Activated CD8-positive, alpha-beta memory T cell treated with anti-CD3 and anti-CD28 coated beads, Interleukin-2, amount 10 ng/mL, durations not matched to agents 7 days and 5 days (primary cell): ENCODE data around the gene RSL24D1. TPM values are rescaled to one million over a fixed set of nuclear protein-coding genes. Genes with fewer than 3 reads are reported as not detected.

Experiments
- ATAC-seq: fragments of 150-1000 bp; cut with Tn5 transposase; one replicate; pipeline ENCODE4 v1.10.0; 2021; ENCODE audit warnings: moderate library complexity
- CTCF ChIA-PET: fragments of 350-600 bp; sonication (Branson Sonifier 250); formaldehyde crosslinking; loops from one replicate; lab custom pipeline; 2021; ENCODE audit warnings: antibody characterized with exemption; lab: Charles Lee
- DNase-seq: peaks from one replicate; pipeline ENCODE4 v3.0.0-alpha.2; 2020
- H3K27ac Mint-ChIP-seq: one replicate; pipeline ENCODE4 v1.8.0; 2021; ENCODE audit warnings: mild to moderate bottlenecking, mixed read lengths
- H3K27me3 Mint-ChIP-seq: one replicate; pipeline ENCODE4 v1.8.0; 2021; ENCODE audit warnings: mixed read lengths
- H3K36me3 Mint-ChIP-seq: one replicate; pipeline ENCODE4 v1.8.0; 2021; ENCODE audit warnings: mild to moderate bottlenecking, mixed read lengths
- H3K4me1 Mint-ChIP-seq: one replicate; pipeline ENCODE4 v1.8.0; 2021; ENCODE audit warnings: mixed read lengths
- H3K4me3 Mint-ChIP-seq: one replicate; pipeline ENCODE4 v1.8.0; 2021; ENCODE audit warnings: mild to moderate bottlenecking, moderate library complexity, mixed read lengths
- H3K9me3 Mint-ChIP-seq: one replicate; pipeline ENCODE4 v1.8.0; 2022; ENCODE audit warnings: low read depth, mixed read lengths
- total RNA-seq, 2 experiments: library from RNA; stranded (reverse); gene quantifications; one replicate each; pipeline ENCODE4 v1.2.3, GENCODE V29; 2021

The RSL24D1 gene
- 10 to 100 TPM; 79.1 to 94.2 TPM for total RNA-seq

DNA sequence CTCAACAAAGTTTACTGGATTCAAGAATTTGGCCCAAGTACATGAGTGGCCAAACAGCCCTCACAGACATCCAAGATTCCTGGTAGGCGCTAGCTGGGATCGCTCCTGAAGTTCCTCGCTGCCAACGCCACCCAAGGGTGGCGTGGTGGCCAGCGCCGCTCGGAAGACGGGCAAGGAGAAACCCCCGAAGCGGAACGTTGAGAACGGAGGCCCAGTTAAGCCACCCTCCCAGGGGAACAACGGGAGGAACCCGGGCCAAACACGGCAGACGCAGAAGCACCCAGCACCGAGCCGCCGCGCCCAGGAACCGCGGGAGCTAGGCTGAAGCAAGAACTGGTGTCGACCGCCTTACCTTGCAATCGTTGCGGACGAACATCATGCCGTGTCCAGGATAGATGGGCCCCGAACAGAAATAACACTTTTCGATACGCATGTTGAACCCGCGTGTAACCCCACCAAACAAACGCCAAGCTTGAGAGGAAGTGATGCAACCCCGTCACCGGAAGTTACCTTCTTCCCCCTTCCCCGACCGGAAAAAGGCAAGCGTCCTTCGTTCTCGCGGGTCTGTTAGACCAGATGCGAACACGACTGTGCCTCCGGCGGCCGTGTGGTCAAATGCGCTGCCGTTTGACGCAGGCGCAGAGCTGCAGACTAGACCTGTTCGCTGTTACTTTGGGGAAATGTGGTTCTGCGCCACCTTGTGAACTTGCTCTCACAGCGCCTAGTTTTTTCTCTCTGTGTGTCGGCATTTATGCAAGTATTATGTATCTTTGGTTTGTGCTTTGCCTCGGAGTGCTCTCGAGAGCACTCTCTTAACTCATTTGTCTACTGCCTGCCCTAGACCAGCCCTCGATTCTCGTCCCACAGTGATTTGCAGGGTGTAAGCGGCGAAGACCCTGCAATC lies at the start of gene RSL24D1:
Gene RSL24D1, minus strand, starts transcription at position 484 of the 904 bp plus-strand sequence. Its CDS starts 51 bp downstream, at position 433.
- Mint-ChIP-seq H3K4me3 (no peak within 1 kb of the TSS), H3K36me3 (peaks cover 36% of the 10 kb centered on the region), H3K9me3 (peaks cover 3% of the 10 kb centered on the region), H3K27ac (no peak within 1 kb of the TSS), H3K27me3 (no peaks in the 10 kb centered on the region), H3K4me1 (peaks cover 22% of the 10 kb centered on the region)
- ATAC-seq (peak; percentile 96), DNase-seq (peak; percentile 99)
- CTCF ChIA-PET: interaction anchor here (0.8 to 3.2 kb wide), 9 partner anchors 21 to 243 kb away, joined by 3 to 14 read pairs (median 5); no protein-coding TSS in a partner anchor

DNA sequence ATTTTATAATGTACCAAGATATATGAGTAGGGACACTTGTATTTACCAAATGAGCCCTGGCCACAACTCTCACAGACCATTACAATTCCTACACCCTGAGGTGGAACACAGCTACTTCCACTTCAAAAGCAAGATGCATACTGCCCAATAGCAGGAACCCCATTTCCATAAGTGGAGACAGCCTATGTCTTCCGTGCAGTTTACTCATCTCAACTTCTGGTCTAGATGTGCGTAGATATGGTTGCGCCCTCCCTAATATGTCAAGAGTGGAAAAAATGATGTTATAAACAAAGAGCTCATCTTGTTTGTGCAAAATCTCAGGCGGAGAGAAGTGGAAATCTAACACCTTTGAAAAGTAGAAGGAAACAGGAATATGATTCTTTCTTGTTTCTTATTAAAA lies 48.3 kb upstream of the RSL24D1 start:
- peak overlapping the region; percentile 61 for H3K27ac Mint-ChIP-seq
- CTCF ChIA-PET: interaction anchor here (0.8 to 1.6 kb wide), 4 partner anchors 13 to 26 kb away, joined by 3 to 5 read pairs (median 3); no protein-coding TSS in a partner anchor
- no peaks in the 10 kb centered on the region for H3K9me3 Mint-ChIP-seq
- ATAC-seq (peak; percentile 56), DNase-seq (no peak)
- peaks cover 88% of the 10 kb centered on the region for H3K4me1 Mint-ChIP-seq
- no peaks in the 10 kb centered on the region for H3K27me3 Mint-ChIP-seq
- peaks cover 54% of the 10 kb centered on the region for H3K36me3 Mint-ChIP-seq
- peak overlapping the region; percentile 3 for H3K4me3 Mint-ChIP-seq

DNA sequence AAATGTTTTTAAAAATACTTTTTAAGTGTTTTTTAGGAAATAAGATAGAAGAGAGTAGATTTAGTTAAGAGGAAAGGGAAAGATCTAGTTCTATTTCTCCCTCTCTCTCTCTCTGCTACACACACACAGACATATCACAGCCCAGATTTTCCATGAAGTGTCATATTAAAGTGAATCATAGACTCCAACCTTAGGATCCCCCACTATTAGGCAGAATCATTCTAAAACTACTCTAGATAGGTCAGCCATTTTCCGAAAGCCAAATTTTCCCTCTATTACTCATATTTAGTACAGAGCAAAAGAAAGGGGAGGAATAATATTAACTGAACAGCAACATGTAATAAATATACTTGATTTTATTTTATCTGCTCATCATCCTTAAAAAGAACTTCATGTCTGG lies 45.1 kb upstream of the RSL24D1 start:
- CTCF ChIA-PET: no interaction called here
- H3K27me3 Mint-ChIP-seq: no peaks in the 10 kb centered on the region
- H3K9me3 Mint-ChIP-seq: no peaks in the 10 kb centered on the region
- DNase-seq: no peak
- H3K36me3 Mint-ChIP-seq: peaks cover 47% of the 10 kb centered on the region
- H3K4me1 Mint-ChIP-seq: peaks cover 86% of the 10 kb centered on the region
- no peak for ATAC-seq
- peak overlapping the region; percentile 72 for H3K27ac Mint-ChIP-seq
- H3K4me3 Mint-ChIP-seq: no peak overlapping the region

DNA sequence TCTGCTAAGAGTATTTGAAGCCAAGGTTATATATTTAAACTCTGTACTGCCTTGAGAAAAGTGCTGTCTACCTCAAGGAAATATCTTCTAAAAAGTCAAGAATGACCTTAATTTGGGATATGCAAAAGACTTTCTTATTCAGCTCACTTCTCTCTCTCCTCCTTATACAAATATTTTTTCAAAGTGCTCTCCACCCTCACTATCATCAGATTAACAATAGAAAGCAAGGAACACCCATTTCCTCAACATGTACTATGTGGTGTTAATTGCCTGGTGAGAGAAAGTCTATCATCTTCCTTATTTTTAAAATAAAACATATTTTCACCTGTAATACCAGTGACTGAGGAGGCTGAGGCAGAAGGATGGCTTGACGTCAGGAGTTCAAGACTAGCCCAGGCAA lies 44.4 kb upstream of the RSL24D1 start:
- H3K27ac Mint-ChIP-seq: peak overlapping the region; percentile 70
- DNase-seq (no peak), ATAC-seq (no peak)
- peaks cover 85% of the 10 kb centered on the region for H3K4me1 Mint-ChIP-seq
- CTCF ChIA-PET: interaction anchor here (0.8 to 1.5 kb wide), 7 partner anchors 10 to 50 kb away, joined by 3 to 7 read pairs (median 3); no protein-coding TSS in a partner anchor
- H3K9me3 Mint-ChIP-seq: no peaks in the 10 kb centered on the region
- H3K27me3 Mint-ChIP-seq: no peaks in the 10 kb centered on the region
- no peak overlapping the region for H3K4me3 Mint-ChIP-seq
- H3K36me3 Mint-ChIP-seq: peaks cover 44% of the 10 kb centered on the region

DNA sequence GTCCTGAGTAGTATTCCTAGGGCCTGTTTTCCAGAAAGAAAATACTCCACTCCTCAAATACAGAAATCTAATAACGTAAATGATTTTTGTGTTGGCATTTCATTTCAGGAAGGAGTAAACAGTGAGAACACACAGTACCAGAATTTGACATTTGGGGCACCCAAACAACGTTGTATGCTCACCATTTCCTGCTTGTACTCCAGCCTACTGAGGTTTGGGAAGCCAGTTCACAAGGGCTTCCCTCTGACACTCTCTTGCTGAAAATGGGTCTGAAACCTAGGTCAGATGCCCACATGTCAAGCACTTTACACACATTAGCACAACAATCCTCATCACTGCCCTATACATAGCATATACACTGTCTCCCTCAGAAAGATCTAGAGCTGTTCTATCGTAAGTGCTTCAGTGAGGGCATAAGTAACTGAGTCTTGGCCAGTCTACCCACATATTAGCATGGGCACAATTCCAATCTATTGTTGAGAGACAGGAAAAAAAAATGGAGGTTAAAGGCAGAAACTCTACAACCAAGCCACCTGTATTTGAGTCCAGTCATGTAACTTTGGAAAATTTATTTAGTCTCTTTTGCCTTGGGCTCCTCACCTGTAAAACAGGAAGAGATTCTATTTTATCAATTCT lies 43.5 kb upstream of the RSL24D1 start:
- no peak for DNase-seq
- H3K36me3 Mint-ChIP-seq: peaks cover 51% of the 10 kb centered on the region

DNA sequence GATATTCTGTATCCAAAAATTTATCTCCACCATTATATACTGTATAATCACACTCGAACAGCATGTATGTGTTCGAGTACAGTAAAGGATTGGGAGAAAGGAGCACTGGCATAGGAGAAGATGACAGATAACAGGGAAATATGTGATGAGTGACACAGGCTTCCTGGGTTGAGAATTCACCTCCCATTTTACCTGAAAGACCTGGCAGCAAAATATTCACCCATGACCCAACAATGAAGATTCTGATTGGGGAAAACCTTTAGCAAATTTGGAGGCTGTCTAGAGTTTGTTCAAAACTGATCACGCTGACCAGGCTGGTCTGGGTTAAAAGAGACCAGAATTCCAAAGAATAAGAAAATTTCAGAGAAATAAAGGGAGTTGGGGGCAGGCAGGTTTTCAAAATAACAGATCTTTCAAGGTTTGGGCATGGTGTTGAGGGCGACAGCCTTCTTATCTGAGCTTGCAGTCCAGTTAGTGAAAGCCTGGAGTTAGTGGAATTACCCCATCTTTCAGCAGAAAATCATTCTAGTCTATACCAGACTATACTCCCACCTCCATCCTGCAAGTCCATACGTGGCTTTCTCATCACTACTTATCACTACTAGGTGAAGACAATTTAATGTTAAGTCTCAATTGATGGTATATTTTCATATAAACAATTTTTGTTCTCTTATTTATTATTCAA lies 42.8 kb upstream of the RSL24D1 start:
- ATAC-seq: no peak
- Mint-ChIP-seq H3K27ac (peak overlapping the region; percentile 84), H3K36me3 (peaks cover 49% of the 10 kb centered on the region), H3K4me3 (no peak overlapping the region), H3K4me1 (peaks cover 86% of the 10 kb centered on the region), H3K9me3 (no peaks in the 10 kb centered on the region), H3K27me3 (no peaks in the 10 kb centered on the region)
- DNase-seq: no peak
- CTCF ChIA-PET: interaction anchor here (1.5 to 1.6 kb wide), 3 partner anchors 16 to 38 kb away, joined by 3 to 7 read pairs (median 4); no protein-coding TSS in a partner anchor

More for the DNA sequence above, 43.5 kb upstream of the RSL24D1 start:
- ATAC-seq: peak; percentile 35
- H3K27ac Mint-ChIP-seq: peak overlapping the region; percentile 84
- H3K27me3 Mint-ChIP-seq: no peaks in the 10 kb centered on the region
- no peaks in the 10 kb centered on the region for H3K9me3 Mint-ChIP-seq
- H3K4me3 Mint-ChIP-seq: no peak overlapping the region
- peaks cover 89% of the 10 kb centered on the region for H3K4me1 Mint-ChIP-seq
- CTCF ChIA-PET: interaction anchor here (0.8 to 1.6 kb wide), 8 partner anchors 9 to 51 kb away, joined by 3 to 7 read pairs (median 4); no protein-coding TSS in a partner anchor

DNA sequence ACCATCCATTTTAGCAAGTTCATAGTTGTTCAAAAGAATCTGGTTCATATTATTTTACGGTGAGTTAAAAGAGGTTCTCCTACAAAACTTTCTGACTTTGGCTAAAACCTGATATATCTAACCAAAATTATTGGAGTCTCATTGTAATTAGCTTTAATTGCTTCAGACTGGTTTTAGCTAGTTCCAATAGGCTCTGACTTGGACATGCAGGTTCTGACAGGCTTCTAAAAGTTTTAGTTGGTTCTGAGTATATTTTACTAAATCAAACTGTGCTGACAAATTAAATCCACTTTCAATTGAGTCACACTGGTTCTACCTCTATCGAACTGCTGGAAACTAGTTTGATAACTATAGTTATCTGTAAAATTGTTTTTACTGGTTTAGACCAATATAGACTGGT lies 42.1 kb upstream of the RSL24D1 start:
- CTCF ChIA-PET: interaction anchor here (0.6 to 1.6 kb wide), 4 partner anchors 13 to 37 kb away, joined by 3 to 5 read pairs (median 3); no protein-coding TSS in a partner anchor
- DNase-seq: no peak
- H3K4me3 Mint-ChIP-seq: no peak overlapping the region
- H3K27ac Mint-ChIP-seq: peak overlapping the region; percentile 84
- H3K27me3 Mint-ChIP-seq: no peaks in the 10 kb centered on the region
- H3K36me3 Mint-ChIP-seq: peaks cover 51% of the 10 kb centered on the region
- no peak for ATAC-seq
- peaks cover 86% of the 10 kb centered on the region for H3K4me1 Mint-ChIP-seq
- no peaks in the 10 kb centered on the region for H3K9me3 Mint-ChIP-seq

DNA sequence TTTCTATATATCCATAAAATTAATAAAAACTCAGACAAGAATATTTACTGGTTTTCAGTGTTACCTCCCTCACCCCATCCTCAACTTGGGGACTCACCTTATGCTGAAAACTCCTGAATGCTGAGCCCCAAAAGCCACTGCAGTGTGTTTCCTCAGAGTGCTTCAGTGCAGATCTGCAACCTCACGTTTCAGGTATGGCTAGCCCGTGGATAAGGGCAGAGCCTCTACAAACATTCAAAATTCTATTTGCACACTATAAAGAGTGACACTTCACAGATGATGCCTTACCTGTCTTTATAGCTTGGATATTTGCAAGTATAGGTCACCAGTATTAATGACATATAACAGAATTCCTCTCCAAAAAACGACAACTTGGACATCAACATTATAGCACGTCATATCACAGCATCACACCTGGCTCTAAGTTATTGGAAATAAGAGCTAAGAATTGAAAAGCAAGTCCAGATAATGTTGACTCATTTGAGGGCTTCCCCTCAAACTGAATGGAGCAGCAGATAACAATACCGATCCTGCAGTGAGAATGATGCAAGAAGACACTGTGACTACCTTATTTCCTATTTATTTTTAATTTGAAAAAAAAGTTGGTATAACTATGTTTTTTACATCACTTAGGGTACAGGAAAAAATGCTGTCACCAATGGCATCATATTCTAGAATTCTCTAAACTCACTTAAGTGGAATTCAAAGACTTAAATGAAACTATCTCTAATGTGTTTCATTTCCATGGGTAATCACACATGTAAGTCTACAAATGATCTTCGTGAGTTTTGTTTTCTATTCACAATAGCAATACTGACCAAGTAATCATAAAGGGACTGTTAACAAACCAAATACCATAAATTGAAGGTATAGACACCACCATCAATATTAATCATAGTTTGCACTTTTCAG lies 40.7 kb upstream of the RSL24D1 start:
- H3K9me3 Mint-ChIP-seq: no peaks in the 10 kb centered on the region

DNA sequence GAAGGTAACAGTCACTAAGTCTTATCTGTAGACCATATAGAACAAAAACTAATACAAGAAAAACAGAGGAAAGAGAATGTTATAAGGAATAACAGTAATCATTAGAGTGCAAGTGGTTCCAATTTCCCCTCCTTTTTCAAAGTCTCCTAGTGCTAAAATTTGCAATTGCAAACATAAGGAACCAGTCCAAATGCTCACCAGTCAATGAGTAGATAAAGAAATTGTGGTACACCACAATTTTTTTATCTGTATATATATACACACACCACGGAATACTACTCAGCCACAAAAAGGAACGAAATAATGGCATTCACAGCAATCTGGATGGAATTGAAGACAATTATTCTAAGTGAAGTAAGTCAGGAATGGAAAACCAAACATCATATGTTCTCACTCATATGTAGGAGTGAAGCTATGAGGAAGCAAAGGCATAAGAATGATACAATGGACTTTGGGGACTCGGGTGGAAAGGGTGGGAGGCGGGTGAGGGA lies 38.9 kb upstream of the RSL24D1 start:
- peaks cover 62% of the 10 kb centered on the region for H3K36me3 Mint-ChIP-seq
- peak overlapping the region; percentile 76 for H3K27ac Mint-ChIP-seq
- CTCF ChIA-PET: interaction anchor here (1.1 to 1.4 kb wide), 2 partner anchors 15 to 22 kb away, joined by 4 to 5 read pairs; no protein-coding TSS in a partner anchor
- peaks cover 85% of the 10 kb centered on the region for H3K4me1 Mint-ChIP-seq
- H3K4me3 Mint-ChIP-seq: no peak overlapping the region
- ATAC-seq: no peak
- no peaks in the 10 kb centered on the region for H3K27me3 Mint-ChIP-seq
- no peak for DNase-seq
- no peaks in the 10 kb centered on the region for H3K9me3 Mint-ChIP-seq

More for the DNA sequence above, 40.7 kb upstream of the RSL24D1 start:
- Mint-ChIP-seq H3K4me3 (peak overlapping the region; percentile 43), H3K27me3 (no peaks in the 10 kb centered on the region), H3K27ac (peak overlapping the region; percentile 84), H3K4me1 (peaks cover 80% of the 10 kb centered on the region), H3K36me3 (peaks cover 53% of the 10 kb centered on the region)
- CTCF ChIA-PET: interaction anchor here (1.2 to 1.6 kb wide), 7 partner anchors 10 to 81 kb away, joined by 3 to 5 read pairs (median 3); partner anchors contain the start of genes PIGB and PIGBOS1
- ATAC-seq: peak; percentile 63
- DNase-seq: no peak

DNA sequence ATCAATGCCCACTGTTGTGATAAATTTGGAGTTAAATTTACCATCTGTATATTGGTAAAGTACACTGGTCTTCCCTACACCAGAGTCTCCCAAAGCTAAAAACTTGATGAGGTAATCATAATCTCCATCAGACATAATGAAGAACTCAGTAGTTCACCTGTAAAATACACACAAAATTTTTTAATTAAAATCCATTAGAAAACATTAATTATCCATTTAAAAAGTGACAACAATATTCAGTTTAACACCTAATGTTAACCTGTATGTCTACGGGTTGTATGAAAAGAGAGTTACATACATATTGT lies 38.0 kb upstream of the RSL24D1 start:
- no peaks in the 10 kb centered on the region for H3K9me3 Mint-ChIP-seq
- CTCF ChIA-PET: interaction anchor here (1.1 to 1.4 kb wide), 2 partner anchors 15 to 23 kb away, joined by 4 to 5 read pairs; no protein-coding TSS in a partner anchor
- no peaks in the 10 kb centered on the region for H3K27me3 Mint-ChIP-seq
- DNase-seq: no peak
- peaks cover 83% of the 10 kb centered on the region for H3K4me1 Mint-ChIP-seq
- peaks cover 64% of the 10 kb centered on the region for H3K36me3 Mint-ChIP-seq
- ATAC-seq: no peak
- no peak overlapping the region for H3K4me3 Mint-ChIP-seq
- H3K27ac Mint-ChIP-seq: no peak overlapping the region

DNA sequence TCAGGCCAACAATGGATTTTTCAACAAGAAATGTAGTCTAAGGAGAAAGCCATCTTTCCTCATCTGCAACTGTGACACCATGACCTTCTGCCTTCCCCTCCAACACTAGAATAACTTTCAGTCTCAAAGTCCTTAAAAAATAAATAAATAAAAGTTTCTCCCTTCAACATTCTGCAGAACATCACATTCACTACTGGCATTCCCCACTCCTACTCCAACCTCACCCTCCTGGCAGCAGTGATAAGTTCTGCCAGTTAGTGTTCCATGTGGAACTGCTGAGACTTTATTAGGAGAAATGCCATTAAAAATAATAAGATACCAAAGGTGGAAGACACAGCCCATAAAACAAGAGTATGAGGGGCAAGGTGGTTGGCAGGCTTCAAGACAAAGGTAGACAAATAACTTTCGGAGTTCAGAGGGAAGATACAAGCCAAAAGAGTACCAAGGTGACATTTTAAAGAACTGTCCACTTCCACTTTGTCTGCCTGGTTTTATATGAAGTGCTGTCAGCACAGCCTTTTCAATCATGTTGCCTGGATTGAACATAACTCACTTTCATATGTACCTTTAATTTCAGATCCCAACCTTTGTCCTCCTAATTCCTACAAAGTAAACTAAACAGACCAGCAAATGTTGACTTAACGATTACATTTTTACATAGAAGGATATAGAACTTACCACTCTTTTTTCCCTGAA lies 37.5 kb upstream of the RSL24D1 start:
- no peak for DNase-seq
- CTCF ChIA-PET: interaction anchor here (1.4 kb wide), 1 partner anchor 16 kb away, joined by 5 read pairs; no protein-coding TSS in a partner anchor
- H3K4me3 Mint-ChIP-seq: no peak overlapping the region
- H3K36me3 Mint-ChIP-seq: peaks cover 62% of the 10 kb centered on the region
- H3K4me1 Mint-ChIP-seq: peaks cover 81% of the 10 kb centered on the region
- no peak overlapping the region for H3K27ac Mint-ChIP-seq
- H3K27me3 Mint-ChIP-seq: no peaks in the 10 kb centered on the region
- no peaks in the 10 kb centered on the region for H3K9me3 Mint-ChIP-seq
- no peak for ATAC-seq
